GM23338 (cell line): ENCODE data around the gene CD2AP. TPM values are rescaled to one million over a fixed set of nuclear protein-coding genes. Genes with fewer than 3 reads are reported as not detected.

Experiments used
- ATAC-seq: fragments of 200-7000 bp; cut with Tn5 transposase; 3 replicates; pipeline ENCODE4 v1.9.1; 2020
- DNase-seq: peaks from one replicate; pipeline ENCODE4 v3.0.0-alpha.2; 2015; ENCODE audit warnings: low spot score
- H2AFZ ChIP-seq: fragments of 200-600 bp; sonication (generic); 2 replicates; pipeline ENCODE4 v1.8.0; 2016; ENCODE audit warnings: antibody characterized with exemption, mild to moderate bottlenecking, moderate library complexity
- H3F3A ChIP-seq: fragments of 200-600 bp; sonication (generic); replicated peaks from 2 replicates; pipeline ENCODE4 v1.8.0; 2017; ENCODE audit warnings: antibody characterized with exemption, mixed run types, low read depth
- H3K27ac ChIP-seq: fragments of 200-600 bp; sonication (generic); 2 replicates; pipeline ENCODE4 v1.6.1; 2016; ENCODE audit warnings: low read depth
- H3K27me3 ChIP-seq: fragments of 200-600 bp; sonication (generic); 2 replicates; pipeline ENCODE4 v1.8.0; 2016; ENCODE audit warnings: mild to moderate bottlenecking, mixed run types, moderate library complexity; ENCODE audit not compliant: insufficient read depth
- H3K36me3 ChIP-seq: fragments of 200-600 bp; sonication (generic); 2 replicates; pipeline ENCODE4 v1.8.0; 2016; ENCODE audit warnings: mild to moderate bottlenecking; ENCODE audit not compliant: insufficient read depth
- H3K4me1 ChIP-seq: fragments of 200-600 bp; sonication (generic); 2 replicates; pipeline ENCODE4 v1.8.0; 2016; ENCODE audit warnings: mild to moderate bottlenecking, moderate library complexity; ENCODE audit not compliant: insufficient read depth
- H3K4me2 ChIP-seq: fragments of 200-600 bp; sonication (generic); 2 replicates; pipeline ENCODE4 v1.7.1; 2017; ENCODE audit warnings: mixed run types
- H3K4me3 ChIP-seq: fragments of 200-600 bp; sonication (generic); 2 replicates; pipeline ENCODE4 v1.6.1; 2016; ENCODE audit warnings: mixed run types
- H3K79me2 ChIP-seq: fragments of 200-600 bp; sonication (generic); replicated peaks from 2 replicates; pipeline ENCODE4 v1.8.0; 2017; ENCODE audit warnings: mild to moderate bottlenecking; ENCODE audit not compliant: insufficient read depth
- H3K9me2 ChIP-seq: fragments of 200-600 bp; sonication (generic); 2 replicates; pipeline ENCODE4 v1.8.0; 2017; ENCODE audit not compliant: insufficient read depth
- H4K20me1 ChIP-seq: fragments of 200-600 bp; sonication (generic); replicated peaks from 2 replicates; pipeline ENCODE4 v1.8.0; 2017; ENCODE audit warnings: mild to moderate bottlenecking; ENCODE audit not compliant: insufficient read depth
- H3K27ac Mint-ChIP-seq: 2 replicates; pipeline ENCODE4 v1.8.0; 2020; ENCODE audit warnings: inconsistent platforms, mild to moderate bottlenecking, moderate library complexity, mixed read lengths
- H3K27me3 Mint-ChIP-seq: 3 replicates; pipeline ENCODE4 v1.8.0; 2022; ENCODE audit warnings: low read depth, mild to moderate bottlenecking, moderate library complexity, mixed read lengths, inconsistent platforms; ENCODE audit not compliant: insufficient read depth, poor library complexity
- H3K36me3 Mint-ChIP-seq: 3 replicates; pipeline ENCODE4 v1.8.0; 2021; ENCODE audit warnings: low read depth, mild to moderate bottlenecking, inconsistent platforms, moderate library complexity, mixed read lengths
- H3K4me1 Mint-ChIP-seq: 3 replicates; pipeline ENCODE4 v1.8.0; 2020; ENCODE audit warnings: mild to moderate bottlenecking, inconsistent platforms, mixed read lengths
- H3K4me3 Mint-ChIP-seq: 3 replicates; pipeline ENCODE4 v1.8.0; 2021; ENCODE audit warnings: moderate library complexity, mild to moderate bottlenecking, inconsistent platforms, mixed read lengths
- H3K9me3 Mint-ChIP-seq: 3 replicates; pipeline ENCODE4 v1.8.0; 2020; ENCODE audit warnings: moderate library complexity, mild to moderate bottlenecking, inconsistent platforms, mixed read lengths
- CREB1 ChIP-seq: fragments of 250-450 bp; sonication (Bioruptor Pico); IDR thresholded peaks from 2 replicates; pipeline ENCODE4 v1.5.0; 2020; ENCODE audit warnings: low read depth, mild to moderate bottlenecking, moderate library complexity
- EZH2 ChIP-seq: fragments of 200-600 bp; sonication (generic); IDR thresholded peaks from one replicate; pipeline ENCODE4 v1.8.0; 2017; ENCODE audit warnings: antibody characterized with exemption, mild to moderate bottlenecking, low read depth; ENCODE audit not compliant: unreplicated experiment
- EZH2phosphoT487 ChIP-seq: fragments of 200-600 bp; sonication (generic); IDR thresholded peaks from one replicate; pipeline ENCODE4 v1.8.1; 2018; ENCODE audit warnings: antibody characterized with exemption; ENCODE audit not compliant: unreplicated experiment
- JUNB ChIP-seq: IDR thresholded peaks from one replicate; pipeline ENCODE4 v1.6.1; 2016; ENCODE audit warnings: antibody characterized with exemption; ENCODE audit not compliant: unreplicated experiment
- POLR2AphosphoS5 ChIP-seq: IDR thresholded peaks from 2 replicates; pipeline ENCODE4 v1.6.1; 2016; ENCODE audit warnings: antibody characterized with exemption, low read depth
- STAT1 ChIP-seq: IDR thresholded peaks from one replicate; pipeline ENCODE4 v1.6.1; 2016; ENCODE audit warnings: antibody characterized with exemption; ENCODE audit not compliant: unreplicated experiment
- ZNF114 ChIP-seq: fragments of 250-450 bp; sonication (Bioruptor Pico); IDR thresholded peaks from 2 replicates; pipeline ENCODE4 v1.5.0; 2020; ENCODE audit warnings: mild to moderate bottlenecking, moderate library complexity
- ZNF331 ChIP-seq: fragments of 250-450 bp; sonication (Bioruptor Pico); IDR thresholded peaks from 2 replicates; pipeline ENCODE4 v1.5.0; 2020; ENCODE audit warnings: low read depth, mild to moderate bottlenecking, moderate library complexity
- ZNF462 ChIP-seq: fragments of 250-450 bp; sonication (Bioruptor Pico); IDR thresholded peaks from 2 replicates; pipeline ENCODE4 v1.5.0; 2020; ENCODE audit warnings: mild to moderate bottlenecking, moderate library complexity
- polyA plus RNA-seq: library from polyadenylated mRNA; unstranded; fragments of >200 nt; fragmentation: Nextera tagmentation; extraction: Ambion mirVana; gene quantifications from 2 replicates; pipeline ENCODE4 v1.2.1, GENCODE V29; 2016
- total RNA-seq: library from RNA; depleted of rRNA; stranded (reverse); fragments of >200 nt; shearing (Covaris generic); gene quantifications from 2 replicates; pipeline ENCODE4 v1.2.3, GENCODE V29; 2014
- TF ChIP-seq, protein P1 (sequence below): IDR thresholded peaks from 2 replicates; pipeline ENCODE4 v1.6.1; 2016; ENCODE audit warnings: antibody characterized with exemption
- TF ChIP-seq, protein P2 (sequence below): IDR thresholded peaks from one replicate; pipeline ENCODE4 v1.6.1; 2018; ENCODE audit warnings: antibody characterized with exemption; ENCODE audit not compliant: unreplicated experiment

The CD2AP gene
- total and polyA plus RNA-seq, 2 experiments from 2014 or later, result 38.0 to 93.2 TPM

GRCh38 chr6:47440719-47441118 lies 36.9 kb upstream of the CD2AP start:
- H2AFZ ChIP-seq, result no peak overlapping the region
- no peak overlapping the region for H3K4me3 Mint-ChIP-seq

More at GRCh38 chr6:47440719-47441118, 36.9 kb upstream of the CD2AP start:
- Histone ChIP-seq H3F3A (no peaks in the 10 kb centered on the region), H3K79me2 (no peaks in the 10 kb centered on the region), H3K4me3 (no peak overlapping the region), H3K4me2 (no peak overlapping the region), H3K27me3 (no peaks in the 10 kb centered on the region; the same call in 1 of the 2 replicates), H3K4me1 (no peaks in the 10 kb centered on the region), H3K36me3 (no peaks in the 10 kb centered on the region), H3K27ac (no peak overlapping the region), H4K20me1 (no peaks in the 10 kb centered on the region), H3K9me2 (no peaks in the 10 kb centered on the region)
- no peak for TF ChIP-seq ZNF462 (CRISPR knock-in tag)
- TF ChIP-seq, protein P1, sequence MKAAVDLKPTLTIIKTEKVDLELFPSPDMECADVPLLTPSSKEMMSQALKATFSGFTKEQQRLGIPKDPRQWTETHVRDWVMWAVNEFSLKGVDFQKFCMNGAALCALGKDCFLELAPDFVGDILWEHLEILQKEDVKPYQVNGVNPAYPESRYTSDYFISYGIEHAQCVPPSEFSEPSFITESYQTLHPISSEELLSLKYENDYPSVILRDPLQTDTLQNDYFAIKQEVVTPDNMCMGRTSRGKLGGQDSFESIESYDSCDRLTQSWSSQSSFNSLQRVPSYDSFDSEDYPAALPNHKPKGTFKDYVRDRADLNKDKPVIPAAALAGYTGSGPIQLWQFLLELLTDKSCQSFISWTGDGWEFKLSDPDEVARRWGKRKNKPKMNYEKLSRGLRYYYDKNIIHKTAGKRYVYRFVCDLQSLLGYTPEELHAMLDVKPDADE, result no peak
- no peak for TF ChIP-seq ZNF331 (CRISPR knock-in tag)
- TF ChIP-seq JUNB, result no peak
- no peak for TF ChIP-seq POLR2AphosphoS5
- no peak for TF ChIP-seq EZH2
- no peak for TF ChIP-seq EZH2phosphoT487
- TF ChIP-seq CREB1 (CRISPR knock-in tag), result no peak
- no peak for TF ChIP-seq ZNF114 (CRISPR knock-in tag)
- TF ChIP-seq STAT1, result no peak
- TF ChIP-seq, protein P2, sequence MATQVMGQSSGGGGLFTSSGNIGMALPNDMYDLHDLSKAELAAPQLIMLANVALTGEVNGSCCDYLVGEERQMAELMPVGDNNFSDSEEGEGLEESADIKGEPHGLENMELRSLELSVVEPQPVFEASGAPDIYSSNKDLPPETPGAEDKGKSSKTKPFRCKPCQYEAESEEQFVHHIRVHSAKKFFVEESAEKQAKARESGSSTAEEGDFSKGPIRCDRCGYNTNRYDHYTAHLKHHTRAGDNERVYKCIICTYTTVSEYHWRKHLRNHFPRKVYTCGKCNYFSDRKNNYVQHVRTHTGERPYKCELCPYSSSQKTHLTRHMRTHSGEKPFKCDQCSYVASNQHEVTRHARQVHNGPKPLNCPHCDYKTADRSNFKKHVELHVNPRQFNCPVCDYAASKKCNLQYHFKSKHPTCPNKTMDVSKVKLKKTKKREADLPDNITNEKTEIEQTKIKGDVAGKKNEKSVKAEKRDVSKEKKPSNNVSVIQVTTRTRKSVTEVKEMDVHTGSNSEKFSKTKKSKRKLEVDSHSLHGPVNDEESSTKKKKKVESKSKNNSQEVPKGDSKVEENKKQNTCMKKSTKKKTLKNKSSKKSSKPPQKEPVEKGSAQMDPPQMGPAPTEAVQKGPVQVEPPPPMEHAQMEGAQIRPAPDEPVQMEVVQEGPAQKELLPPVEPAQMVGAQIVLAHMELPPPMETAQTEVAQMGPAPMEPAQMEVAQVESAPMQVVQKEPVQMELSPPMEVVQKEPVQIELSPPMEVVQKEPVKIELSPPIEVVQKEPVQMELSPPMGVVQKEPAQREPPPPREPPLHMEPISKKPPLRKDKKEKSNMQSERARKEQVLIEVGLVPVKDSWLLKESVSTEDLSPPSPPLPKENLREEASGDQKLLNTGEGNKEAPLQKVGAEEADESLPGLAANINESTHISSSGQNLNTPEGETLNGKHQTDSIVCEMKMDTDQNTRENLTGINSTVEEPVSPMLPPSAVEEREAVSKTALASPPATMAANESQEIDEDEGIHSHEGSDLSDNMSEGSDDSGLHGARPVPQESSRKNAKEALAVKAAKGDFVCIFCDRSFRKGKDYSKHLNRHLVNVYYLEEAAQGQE, result no peak
- peaks cover 14% of the 10 kb centered on the region; the same call in 2 of the 3 replicates for H3K36me3 Mint-ChIP-seq
- no peaks in the 10 kb centered on the region for H3K27me3 Mint-ChIP-seq
- H3K4me1 Mint-ChIP-seq, result no peaks in the 10 kb centered on the region
- no peak overlapping the region for H3K27ac Mint-ChIP-seq
- ATAC-seq (no peak), DNase-seq (no peak)
- H3K9me3 Mint-ChIP-seq, result peaks cover 19% of the 10 kb centered on the region
